HG03558 (cell line): ENCODE results near the gene IGFBP2.

Experiments used
- ATAC-seq: cut with Tn5 transposase; IDR thresholded peaks from one replicate; pipeline ENCODE4 v1.9.1; 2021; ENCODE audit warnings: moderate number of reproducible peaks; ENCODE audit not compliant: unreplicated experiment; ENCODE audit errors: extremely low read depth

The IGFBP2 gene

GRCh38 chr2:216679658-216680024 lies 46.4 kb downstream of the IGFBP2 start:
- ATAC-seq: no peak

- ATAC-seq: no peak
These were observed 47.9 kb downstream of the IGFBP2 start for GRCh38 chr2:216680951-216681629.

- no peak for ATAC-seq
These were observed 48.5 kb downstream of the IGFBP2 start for GRCh38 chr2:216681683-216682082.

GRCh38 chr2:216683846-216684245 lies 50.6 kb downstream of the IGFBP2 start:
- no peak for ATAC-seq

GRCh38 chr2:216685327-216685875 lies 52.2 kb downstream of the IGFBP2 start:
- no peak for ATAC-seq

GRCh38 chr2:216687111-216687510 lies 53.9 kb downstream of the IGFBP2 start:
- ATAC-seq: no peak

GRCh38 chr2:216687646-216688045 lies 54.4 kb downstream of the IGFBP2 start:
- no peak for ATAC-seq

GRCh38 chr2:216688731-216689340 lies 55.6 kb downstream of the IGFBP2 start:
- ATAC-seq: no peak

DNA sequence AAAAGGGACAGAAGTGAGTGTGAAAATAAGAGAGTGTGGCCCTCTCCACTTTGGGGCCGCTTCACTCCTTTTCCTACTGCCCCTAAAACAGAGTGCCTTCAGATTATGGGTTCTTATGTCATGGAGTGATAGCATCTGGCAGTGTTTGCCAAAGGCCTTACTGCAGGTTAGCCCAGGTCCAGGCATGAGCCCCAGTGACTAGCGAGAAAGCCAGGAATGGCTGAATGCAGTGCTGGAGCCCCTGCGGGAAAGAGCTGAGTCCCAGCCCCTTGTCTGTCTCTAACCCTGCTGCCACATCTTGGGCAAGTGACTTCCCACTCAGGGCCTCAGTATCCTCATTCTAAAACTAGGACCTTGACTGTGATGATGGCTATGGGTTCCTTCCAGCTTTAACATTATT lies 56.2 kb downstream of the IGFBP2 start:
- no peak for ATAC-seq

DNA sequence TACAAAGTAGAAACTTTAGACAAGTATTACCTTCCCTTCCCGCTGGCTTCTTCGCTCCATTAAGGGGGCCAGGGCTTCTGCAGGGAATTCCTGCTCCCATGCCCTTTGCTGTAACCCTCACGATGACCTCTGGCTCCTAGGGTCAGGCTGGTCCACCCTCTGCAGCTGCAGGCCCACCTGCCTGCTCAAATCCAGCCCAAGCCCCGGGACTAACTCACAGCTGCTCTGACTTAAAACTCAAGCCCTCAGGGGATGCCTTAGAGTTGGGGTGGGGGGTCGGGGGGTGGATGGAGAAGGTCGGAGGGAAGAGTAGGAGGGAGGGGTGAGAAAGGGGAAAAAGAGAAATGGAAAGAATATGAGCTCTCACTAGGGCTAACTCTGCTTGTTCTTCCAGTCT lies 57.2 kb downstream of the IGFBP2 start:
- ATAC-seq: no peak

DNA sequence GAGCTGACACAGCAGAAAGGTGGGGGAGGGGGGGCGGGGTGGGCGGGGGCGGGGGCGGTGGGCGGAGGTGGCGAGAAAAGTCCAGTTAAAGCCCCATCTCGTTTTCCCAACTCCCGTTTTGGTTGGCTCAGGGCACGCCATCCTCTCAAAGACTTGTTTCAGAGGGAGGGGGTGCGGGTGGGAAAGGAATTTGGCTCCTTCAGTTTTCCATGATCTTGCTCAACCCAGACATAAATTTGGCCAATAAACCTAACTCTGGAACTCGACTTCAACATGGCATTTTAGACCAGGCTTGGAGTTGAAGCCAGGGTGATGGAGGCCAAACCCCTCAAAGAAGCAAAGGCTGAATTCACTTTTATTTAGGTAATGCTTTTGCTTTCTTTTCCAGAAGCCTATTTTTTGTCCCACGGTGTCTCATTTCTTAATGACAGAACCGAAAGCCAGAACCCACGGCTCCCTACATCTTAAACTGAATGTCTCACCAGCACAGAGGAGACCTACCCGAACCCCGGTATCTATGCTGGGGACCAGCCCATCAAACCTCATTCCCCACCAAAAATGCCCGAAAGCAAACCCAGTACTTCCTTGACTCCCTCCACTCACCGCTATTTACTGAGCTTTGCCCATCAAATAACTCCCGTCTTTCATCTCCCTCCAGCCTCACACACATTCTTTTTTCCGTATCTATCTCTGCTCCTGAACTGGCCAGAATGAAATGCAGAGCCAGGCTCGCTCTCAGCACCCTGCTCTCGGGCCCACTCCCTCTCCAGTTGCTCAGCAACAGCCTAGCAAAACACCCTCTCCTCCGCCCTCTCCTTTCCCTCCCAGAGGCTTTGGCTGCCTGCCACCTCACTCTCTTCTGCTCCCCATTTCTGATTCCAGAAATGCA lies 57.9 kb downstream of the IGFBP2 start:
- no peak for ATAC-seq

- no peak for ATAC-seq
These were observed 59.6 kb downstream of the IGFBP2 start for GRCh38 chr2:216692636-216693413.

DNA sequence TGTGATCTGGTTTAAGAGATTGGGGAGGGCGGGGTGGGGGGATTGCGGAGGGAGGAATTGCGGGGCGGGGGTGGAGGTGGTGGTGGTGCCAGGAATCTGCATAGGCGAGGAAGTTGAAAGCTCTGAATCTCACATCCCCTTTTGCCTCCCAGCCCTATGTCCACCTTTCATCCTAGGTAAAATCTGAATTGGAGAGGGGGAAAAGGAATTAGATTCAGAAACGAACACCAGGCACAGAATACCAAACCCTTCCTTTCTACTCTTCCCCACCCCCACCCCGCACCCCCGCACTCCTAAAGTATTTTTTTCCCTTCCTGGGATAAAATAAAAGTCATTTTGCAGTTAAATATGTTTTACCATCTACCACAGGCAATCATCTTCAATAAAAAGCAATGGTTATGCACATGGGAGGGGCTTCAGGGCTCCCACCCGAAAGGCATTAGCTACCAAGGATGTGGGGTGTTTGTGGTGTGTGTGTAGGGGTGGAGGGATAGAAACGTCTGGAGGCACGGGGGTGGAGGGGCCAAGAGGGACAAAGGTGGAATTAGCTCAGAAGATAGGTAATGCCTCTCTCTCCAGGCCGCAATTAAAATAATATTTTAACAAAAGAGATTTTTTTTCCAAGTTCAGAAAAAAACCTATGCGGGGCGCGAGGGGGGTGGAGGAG lies 60.3 kb downstream of the IGFBP2 start:
- ATAC-seq: no peak

DNA sequence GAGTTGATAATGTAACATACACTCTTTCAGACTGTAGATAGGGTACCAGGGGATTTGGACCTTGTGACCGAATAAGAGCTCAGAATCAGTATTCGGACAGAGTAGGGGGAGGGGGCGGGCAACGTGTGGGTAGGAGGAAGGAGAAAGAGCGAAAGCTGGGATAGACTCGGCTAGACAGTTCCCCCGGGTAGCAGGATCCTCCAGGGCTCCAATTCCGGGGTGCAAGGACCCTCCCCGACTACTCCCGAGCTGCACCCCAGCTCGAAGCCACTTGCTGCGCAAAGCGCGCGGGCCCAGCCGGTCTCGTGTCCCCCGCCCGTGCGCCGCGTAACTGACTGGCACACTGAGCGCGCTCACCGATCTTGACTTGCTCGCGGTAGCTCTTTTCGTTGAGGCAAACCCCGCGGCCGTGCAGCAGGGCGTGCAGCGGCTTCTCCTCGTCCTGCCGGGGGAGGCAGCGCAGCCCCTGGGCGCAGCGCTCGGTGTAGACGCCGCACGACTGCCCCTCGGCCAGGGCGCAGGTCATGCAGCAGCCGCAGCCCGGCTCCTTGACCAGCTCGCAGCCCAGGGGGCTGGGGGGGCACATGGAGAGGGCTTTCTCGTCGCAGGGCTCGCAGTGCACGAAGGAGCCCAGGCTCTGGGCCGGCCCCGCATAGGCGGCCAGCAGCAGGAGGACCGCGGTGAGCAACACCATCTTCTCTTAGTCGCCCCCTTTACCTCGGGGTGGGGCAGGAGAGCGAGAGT lies 61.0 kb downstream of the IGFBP2 start:
- ATAC-seq: no peak

GRCh38 chr2:216694826-216695217 lies 61.6 kb downstream of the IGFBP2 start:
- ATAC-seq: no peak

GRCh38 chr2:216695401-216695821 lies 62.2 kb downstream of the IGFBP2 start, which contains the start of gene IGFBP5:
Gene IGFBP5 (minus strand): TSS chr2:216695549. CDS start chr2:216694775, 774 bp downstream.
- ATAC-seq: no peak

DNA sequence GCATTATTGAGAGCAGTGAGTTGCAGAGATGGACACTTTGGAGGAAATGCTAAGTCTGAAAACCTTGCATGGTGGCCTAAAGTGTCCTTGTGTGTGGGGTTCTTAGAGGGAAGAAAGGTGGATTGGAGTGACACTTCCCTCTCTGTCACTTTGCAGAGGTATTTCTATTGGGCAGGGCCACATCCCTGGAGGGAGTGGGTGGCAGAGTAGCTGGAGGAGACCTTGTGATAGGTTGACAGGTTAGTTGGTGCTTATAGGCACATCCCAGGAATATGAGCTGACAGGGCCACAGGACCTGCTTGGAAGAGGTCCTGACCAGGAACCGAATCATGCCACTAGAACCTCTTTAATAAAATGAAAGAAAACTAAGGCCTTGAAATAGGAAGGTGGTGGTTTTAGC lies 63.1 kb downstream of the IGFBP2 start:
- ATAC-seq: no peak

DNA sequence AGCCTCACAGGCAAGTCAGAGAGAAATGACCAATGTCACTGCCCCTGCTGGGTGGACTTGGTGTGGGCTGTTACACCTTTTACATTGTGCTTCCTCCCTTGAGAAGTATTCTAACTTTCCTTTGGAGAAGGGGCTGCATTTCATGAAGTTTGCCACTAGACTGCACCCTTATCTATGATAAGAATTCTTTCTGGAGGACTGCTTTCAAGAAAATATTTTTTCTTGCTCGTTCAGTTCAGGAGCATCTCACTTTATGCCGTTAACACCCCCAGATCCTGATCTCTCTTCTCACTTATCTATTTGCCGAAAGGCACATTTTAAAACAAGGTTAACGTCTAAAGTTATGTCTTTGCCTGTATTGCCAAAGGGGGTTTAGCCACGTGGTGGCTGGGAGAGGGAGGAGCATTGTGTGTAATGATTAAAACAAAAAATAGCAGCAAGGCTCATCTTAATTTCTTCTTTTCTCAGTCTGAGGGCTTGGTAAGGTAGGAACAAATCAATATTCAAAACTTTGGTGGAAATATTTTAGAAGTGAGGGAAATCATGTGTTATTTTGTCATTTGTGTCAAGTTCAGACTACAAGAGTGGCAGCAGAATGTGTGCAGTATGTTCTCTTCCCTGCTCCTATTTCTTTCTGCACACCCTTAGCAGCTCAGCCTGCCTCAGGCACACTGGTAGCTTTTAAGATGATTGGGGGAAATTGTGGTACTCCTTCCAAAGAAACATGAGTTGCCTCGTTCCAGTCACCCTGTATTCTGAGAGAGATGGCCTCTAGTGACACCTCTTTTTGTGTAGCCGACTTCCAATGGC lies 63.7 kb downstream of the IGFBP2 start:
- no peak for ATAC-seq
